ENCODE results near the gene CPB2.

- no peak for TF ChIP-seq CTCF (IDR thresholded peaks at IDR 0.05)
- no peak for TF ChIP-seq ZFX (IDR thresholded peaks at IDR 0.05; ENCODE audit: borderline replicate concordance)
Measured at GRCh38 chr13:46062185-46062584, 42.6 kb downstream of the CPB2 start.

Data from 22Rv1 (cell line).